Upper lobe of left lung (tissue), 6 donors: ENCODE results near the gene PPP1R10. TPM values are rescaled to one million over a fixed set of nuclear protein-coding genes. Genes with fewer than 3 reads are reported as not detected.
A peak's percentile ranks its signal among the peaks of the same experiment; 100 is the strongest.

ENCODE experiments used
- ATAC-seq, 2 donors: fragments of 200-7000 bp; cut with Tn5 transposase; one replicate each; pipeline ENCODE4 v1.9.1; 2022; ENCODE audit warnings: mild to moderate bottlenecking in 2 of 2, moderate library complexity in 2 of 2; ENCODE audit not compliant: low FRiP score in 2 of 2
- DNase-seq, 2 donors: peaks; one replicate each; pipeline ENCODE4 v3.0.0-alpha.2; 2019 to 2020
- H3K27ac ChIP-seq, 4 donors: fragments of 200-600 bp; sonication (generic); one replicate each; pipeline ENCODE4 v1.5.1; 2016 to 2019
- H3K27me3 ChIP-seq, 4 donors: fragments of 200-600 bp; sonication (generic); one replicate each; pipeline ENCODE4 v1.5.1; 2017 to 2019
- H3K36me3 ChIP-seq, 4 donors: fragments of 200-600 bp; sonication (generic); one replicate each; pipeline ENCODE4 v1.5.1; 2016 to 2019
- H3K4me1 ChIP-seq, 4 donors: fragments of 200-600 bp; sonication (generic); one replicate each; pipeline ENCODE4 v1.5.1; 2018 to 2019
- H3K4me3 ChIP-seq, 4 donors: fragments of 200-600 bp; sonication (generic); one replicate each; pipeline ENCODE4 v1.5.1; 2017 to 2019; ENCODE audit warnings: mild to moderate bottlenecking in 2 of 4, moderate library complexity in 1 of 4
- H3K9me3 ChIP-seq, 4 donors: fragments of 200-600 bp; sonication (generic); one replicate each; pipeline ENCODE4 v1.5.1; 2018 to 2019
- CTCF ChIP-seq, 6 experiments: fragments of 450-650 bp in 4 of 6; fragments of 200-600 bp in 2 of 6; sonication (generic) in 2 of 6; IDR thresholded peaks; one replicate each; pipeline ENCODE4 v1.5.1; 2016 to 2019; ENCODE audit warnings: antibody characterized with exemption in 6 of 6
- EP300 ChIP-seq, 4 donors: sonication (generic); formaldehyde crosslinking; IDR thresholded peaks; one replicate each; pipeline ENCODE4 v1.5.1; 2017; ENCODE audit warnings: antibody characterized with exemption in 4 of 4, control low read depth in 2 of 4
- POLR2A ChIP-seq, 4 donors: fragments of 450-650 bp; IDR thresholded peaks; one replicate each; pipeline ENCODE4 v1.5.1; 2016 to 2017; ENCODE audit warnings: antibody characterized with exemption in 4 of 4, mild to moderate bottlenecking in 2 of 4
- POLR2AphosphoS5 ChIP-seq, 2 donors: sonication (generic); formaldehyde crosslinking; IDR thresholded peaks; one replicate each; pipeline ENCODE4 v1.5.1; 2017; ENCODE audit warnings: antibody characterized with exemption in 2 of 2
- WGBS, 2 donors: methylation state at CpG; one replicate each; pipeline ENCODE4 v1.1.5; 2017 to 2018; 5-methylcytosine and 5-hydroxymethylcytosine counted together
- total RNA-seq, 6 donors: library from RNA; depleted of rRNA in 4 of 6; stranded (reverse); fragments of >200 nt in 4 of 6; gene quantifications; one replicate each; pipeline versions ENCODE4 v1.1.0 to v1.2.1, GENCODE V29; 2016 to 2021
- donor health status: DM: no; HTN: no; CAD: no; lungs with moderate emphysema.
- donor health status: DM: no; HTN: yes; CAD: no; lungs with severe emphysema.

Gene PPP1R10
- total RNA-seq, 6 donors from 2014 or later, result 32.0 to 72.1 (median 50.7) TPM

GRCh38 chr6:30656513-30656912 is 39.5 kb upstream of the PPP1R10 start:
- DNase-seq (peak in 1 of 2 donors; percentile 26), ATAC-seq (peak in 1 of 2 donors; percentile 46)
- 75% methylated on average over 7 of the region's 7 CpGs; no CpG with 5 or more reads in 1 of the 2 donors for WGBS, 2 donors
- Histone ChIP-seq H3K36me3 (peaks cover 42 to 100% (median 97%) of the 10 kb centered on the region in 4 donors), H3K4me1 (no peaks in the 10 kb centered on the region), H3K9me3 (no peaks in the 10 kb centered on the region), H3K27me3 (no peaks in the 10 kb centered on the region), H3K4me3 (no peak overlapping the region), H3K27ac (no peak overlapping the region)
- TF ChIP-seq EP300 (IDR thresholded peaks at IDR 0.05) (no peak), POLR2A (IDR thresholded peaks at IDR 0.05) (no peak), CTCF (IDR thresholded peaks at IDR 0.05) (no peak), POLR2AphosphoS5 (IDR thresholded peaks at IDR 0.05) (no peak)

GRCh38 chr6:30655743-30656094 is 38.7 kb upstream of the PPP1R10 start:
- TF ChIP-seq POLR2A (IDR thresholded peaks at IDR 0.05) (no peak), POLR2AphosphoS5 (IDR thresholded peaks at IDR 0.05) (no peak), CTCF (IDR thresholded peaks at IDR 0.05) (no peak), EP300 (IDR thresholded peaks at IDR 0.05) (no peak)
- H3K27me3 ChIP-seq, result no peaks in the 10 kb centered on the region
- no peaks in the 10 kb centered on the region for H3K4me1 ChIP-seq
- peaks cover 42 to 100% (median 97%) of the 10 kb centered on the region in 4 donors for H3K36me3 ChIP-seq
- no peak overlapping the region for H3K27ac ChIP-seq
- DNase-seq (no peak), ATAC-seq (no peak)
- no peak overlapping the region for H3K4me3 ChIP-seq
- H3K9me3 ChIP-seq, result no peaks in the 10 kb centered on the region
- WGBS, 2 donors, result 93 to 98% methylated on average over 3 of the region's 3 CpGs

GRCh38 chr6:30654798-30655742 is 38.0 kb upstream of the PPP1R10 start:
- WGBS, 2 donors, result 92 to 93% methylated on average over 18 to 19 of the region's 19 CpGs
- H3K27me3 ChIP-seq, result no peaks in the 10 kb centered on the region
- ATAC-seq (no peak), DNase-seq (no peak)
- no peaks in the 10 kb centered on the region for H3K9me3 ChIP-seq
- no peak overlapping the region for H3K4me3 ChIP-seq
- peaks cover 39 to 96% (median 92%) of the 10 kb centered on the region in 4 donors for H3K36me3 ChIP-seq
- no peaks in the 10 kb centered on the region for H3K4me1 ChIP-seq
- no peak overlapping the region for H3K27ac ChIP-seq
- TF ChIP-seq POLR2A (IDR thresholded peaks at IDR 0.05), result no peak
- TF ChIP-seq POLR2AphosphoS5 (IDR thresholded peaks at IDR 0.05), result no peak
- no peak for TF ChIP-seq CTCF (IDR thresholded peaks at IDR 0.05)
- no peak for TF ChIP-seq EP300 (IDR thresholded peaks at IDR 0.05)

GRCh38 chr6:30651143-30651542 is 34.1 kb upstream of the PPP1R10 start:
- DNase-seq (peak in 1 of 2 donors; percentile 33), ATAC-seq (no peak)
- WGBS, 2 donors, result 90 to 91% methylated on average over 12 of the region's 12 CpGs
- H3K9me3 ChIP-seq, result no peaks in the 10 kb centered on the region
- H3K27me3 ChIP-seq, result no peaks in the 10 kb centered on the region
- no peak overlapping the region for H3K4me3 ChIP-seq
- TF ChIP-seq CTCF (IDR thresholded peaks at IDR 0.05) (no peak), EP300 (IDR thresholded peaks at IDR 0.05) (no peak), POLR2A (IDR thresholded peaks at IDR 0.05) (no peak), POLR2AphosphoS5 (IDR thresholded peaks at IDR 0.05) (no peak)
- H3K27ac ChIP-seq, result no peak overlapping the region
- H3K4me1 ChIP-seq, result peaks cover 6 to 18% (median 13%) of the 10 kb centered on the region in 4 donors
- H3K36me3 ChIP-seq, result peaks cover 24 to 61% (median 55%) of the 10 kb centered on the region in 4 donors
